ENCODE data around the gene DIP2C. TPM values are rescaled to one million over a fixed set of nuclear protein-coding genes. Genes with fewer than 3 reads are reported as not detected.

The DIP2C gene
- total and polyA plus RNA-seq, 2 experiments from 2014 or later, result 9.1 to 15.8 TPM

- Histone ChIP-seq H3K4me3 (no peak overlapping the region), H3K36me3 (no peaks in the 10 kb centered on the region), H3K4me1 (ENCODE audit: low read depth) (peaks cover 14% of the 10 kb centered on the region), H3K27ac (peak overlapping the region; percentile 90), H3K27me3 (no peaks in the 10 kb centered on the region), H3K9me3 (ENCODE audit: low read depth) (no peaks in the 10 kb centered on the region)
- peak; percentile 67 to 68 for DNase-seq (ENCODE audit: low read depth in 1 of 2, low spot score in 1 of 2)
- no peak for TF ChIP-seq CTCF (IDR thresholded peaks at IDR 0.05; ENCODE audit: low read depth, low read length)
Measured at GRCh38 chr10:373526-374309, 315.8 kb downstream of the DIP2C start.

GRCh38 chr10:373015-373414 is 316.5 kb downstream of the DIP2C start:
- H3K27me3 ChIP-seq, result no peaks in the 10 kb centered on the region
- peak in 1 of 2 donors; percentile 20 for DNase-seq (ENCODE audit: low read depth in 1 of 2, low spot score in 1 of 2)
- no peaks in the 10 kb centered on the region for H3K36me3 ChIP-seq
- no peak overlapping the region for H3K4me3 ChIP-seq
- H3K27ac ChIP-seq, result peak overlapping the region; percentile 90
- no peak for TF ChIP-seq CTCF (IDR thresholded peaks at IDR 0.05; ENCODE audit: low read depth, low read length)
- H3K4me1 ChIP-seq (ENCODE audit: low read depth), result peaks cover 14% of the 10 kb centered on the region
- H3K9me3 ChIP-seq (ENCODE audit: low read depth), result no peaks in the 10 kb centered on the region

- no peak for DNase-seq (ENCODE audit: low read depth in 1 of 2, low spot score in 1 of 2)
- Histone ChIP-seq H3K36me3 (no peaks in the 10 kb centered on the region), H3K9me3 (ENCODE audit: low read depth) (no peaks in the 10 kb centered on the region), H3K4me3 (no peak overlapping the region), H3K27me3 (no peaks in the 10 kb centered on the region), H3K27ac (peak overlapping the region; percentile 90), H3K4me1 (ENCODE audit: low read depth) (peaks cover 14% of the 10 kb centered on the region)
- TF ChIP-seq CTCF (IDR thresholded peaks at IDR 0.05; ENCODE audit: low read depth, low read length), result no peak
Measured at GRCh38 chr10:372566-372965, 316.9 kb downstream of the DIP2C start.

- TF ChIP-seq CTCF (IDR thresholded peaks at IDR 0.05; ENCODE audit: low read depth, low read length), result no peak
- Histone ChIP-seq H3K4me1 (ENCODE audit: low read depth) (peaks cover 14% of the 10 kb centered on the region), H3K9me3 (ENCODE audit: low read depth) (no peaks in the 10 kb centered on the region), H3K27ac (no peak overlapping the region), H3K27me3 (no peaks in the 10 kb centered on the region), H3K4me3 (no peak overlapping the region), H3K36me3 (peaks cover 3% of the 10 kb centered on the region)
- no peak for DNase-seq (ENCODE audit: low read depth in 1 of 2, low spot score in 1 of 2)
Measured at GRCh38 chr10:371515-371914, 318.0 kb downstream of the DIP2C start.

- H3K36me3 ChIP-seq, result peaks cover 3% of the 10 kb centered on the region
- H3K4me1 ChIP-seq (ENCODE audit: low read depth), result peaks cover 14% of the 10 kb centered on the region
- peak in 1 of 2 donors; percentile 14 for DNase-seq (ENCODE audit: low read depth in 1 of 2, low spot score in 1 of 2)
- no peaks in the 10 kb centered on the region for H3K9me3 ChIP-seq (ENCODE audit: low read depth)
- H3K27me3 ChIP-seq, result no peaks in the 10 kb centered on the region
- no peak overlapping the region for H3K27ac ChIP-seq
- no peak overlapping the region for H3K4me3 ChIP-seq
- TF ChIP-seq CTCF (IDR thresholded peaks at IDR 0.05; ENCODE audit: low read depth, low read length), result no peak
Measured at GRCh38 chr10:370449-370825, 319.0 kb downstream of the DIP2C start.
